ENCODE measurements around the gene CLDN24. TPM values are rescaled to one million over a fixed set of nuclear protein-coding genes. Genes with fewer than 3 reads are reported as not detected.

CLDN24 gene
- polyA plus RNA-seq, 1 donor: not detected

DNA sequence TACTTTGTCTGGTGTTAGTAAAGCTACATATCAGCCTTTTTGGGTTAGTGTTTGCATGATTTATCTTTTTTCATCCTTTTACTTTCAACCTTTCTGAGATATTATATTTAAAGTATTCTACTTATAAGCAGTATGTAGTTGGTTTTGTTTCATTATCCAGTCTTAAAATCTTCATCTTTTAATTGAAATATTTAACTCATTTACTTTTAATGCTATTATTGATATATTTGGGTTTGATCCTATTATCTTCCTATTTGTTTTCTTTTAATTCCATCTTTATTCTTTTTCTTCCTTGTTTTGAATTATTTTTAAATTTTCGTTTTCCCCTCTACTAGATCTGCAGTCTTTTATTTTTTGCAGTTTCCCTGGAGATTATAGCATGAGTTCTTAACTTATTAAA lies 46.1 kb downstream of the CLDN24 start:
- no peak for DNase-seq

DNA sequence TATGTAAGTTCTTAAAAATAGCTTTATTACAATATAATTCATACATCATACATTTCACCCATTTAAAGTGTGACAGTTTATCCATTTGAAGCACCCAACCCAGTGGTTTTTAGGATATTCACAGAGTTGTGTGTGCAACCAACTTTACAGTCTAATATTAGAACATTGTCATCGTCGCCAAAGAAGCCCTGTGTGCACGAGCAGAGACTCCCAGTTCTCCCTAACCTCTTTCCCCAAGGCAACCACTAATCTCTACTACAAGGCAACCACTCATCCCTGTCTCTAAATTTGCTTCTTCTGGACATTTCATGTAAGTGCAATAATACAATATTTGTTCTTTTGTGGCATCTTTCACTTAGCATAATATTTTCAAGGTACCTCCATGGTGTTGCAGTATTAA lies 49.8 kb downstream of the CLDN24 start:
- no peak for DNase-seq

Other genes with a start within 250 kb of the CLDN24 start
- 21.1 TPM for gene WWC2, start 223.2 kb downstream of the CLDN24 start, polyA plus RNA-seq (ENCODE audit: insufficient read length)
- gene CLDN22, start 2.1 kb downstream of the CLDN24 start, polyA plus RNA-seq (ENCODE audit: insufficient read length): not detected
- gene CDKN2AIP, start 122.2 kb upstream of the CLDN24 start, polyA plus RNA-seq (ENCODE audit: insufficient read length): 16.0 TPM
- gene ING2, start 182.6 kb upstream of the CLDN24 start, polyA plus RNA-seq (ENCODE audit: insufficient read length): 15.3 TPM